GM19372 (cell line): Measurements from ENCODE around the gene AQP1.

Source experiments
- ATAC-seq: cut with Tn5 transposase; IDR thresholded peaks from one replicate; pipeline ENCODE4 v1.9.1; 2021; ENCODE audit warnings: mild to moderate bottlenecking, low read depth, moderate library complexity; ENCODE audit not compliant: unreplicated experiment

The AQP1 gene

GRCh38 chr7:30881448-30881847 lies 30.2 kb upstream of the AQP1 start:
- no peak for ATAC-seq

- ATAC-seq: no peak
Observed at GRCh38 chr7:30884881-30885280, 26.8 kb upstream of the AQP1 start.

GRCh38 chr7:30886608-30887011 lies 25.0 kb upstream of the AQP1 start:
- ATAC-seq: no peak

- no peak for ATAC-seq
Observed at GRCh38 chr7:30887464-30887872, 24.2 kb upstream of the AQP1 start.

GRCh38 chr7:30888747-30889146 lies 22.9 kb upstream of the AQP1 start:
- no peak for ATAC-seq

GRCh38 chr7:30890226-30890625 lies 21.4 kb upstream of the AQP1 start:
- no peak for ATAC-seq

- ATAC-seq: no peak
Observed at GRCh38 chr7:30893357-30893756, 18.3 kb upstream of the AQP1 start.

GRCh38 chr7:30894009-30894408 lies 17.6 kb upstream of the AQP1 start:
- no peak for ATAC-seq

GRCh38 chr7:30894866-30895605 lies 16.6 kb upstream of the AQP1 start:
- ATAC-seq: no peak

GRCh38 chr7:30896036-30896435 lies 15.6 kb upstream of the AQP1 start:
- no peak for ATAC-seq

- no peak for ATAC-seq
Observed at GRCh38 chr7:30896783-30897637, 14.6 kb upstream of the AQP1 start.

GRCh38 chr7:30897770-30898169 lies 13.9 kb upstream of the AQP1 start:
- ATAC-seq: no peak

- ATAC-seq: no peak
Observed at GRCh38 chr7:30898411-30898810, 13.2 kb upstream of the AQP1 start.

GRCh38 chr7:30899066-30899465 lies 12.6 kb upstream of the AQP1 start:
- ATAC-seq: no peak

- ATAC-seq: no peak
Observed at GRCh38 chr7:30899630-30900029, 12.0 kb upstream of the AQP1 start.

GRCh38 chr7:30900053-30900452 lies 11.6 kb upstream of the AQP1 start:
- no peak for ATAC-seq

- ATAC-seq: no peak
Observed at GRCh38 chr7:30900803-30901362, 10.8 kb upstream of the AQP1 start.

- no peak for ATAC-seq
Observed at GRCh38 chr7:30901856-30902255, 9.8 kb upstream of the AQP1 start.

- no peak for ATAC-seq
Observed at GRCh38 chr7:30902466-30902865, 9.2 kb upstream of the AQP1 start.

- ATAC-seq: no peak
Observed at GRCh38 chr7:30903146-30903545, 8.5 kb upstream of the AQP1 start.

- ATAC-seq: no peak
Observed at GRCh38 chr7:30904561-30904960, 7.1 kb upstream of the AQP1 start.
